ENCODE measurements around the gene CEP192. TPM values are rescaled to one million over a fixed set of nuclear protein-coding genes. Genes with fewer than 3 reads are reported as not detected.

CEP192 gene
- polyA plus RNA-seq, 1 of the 3 experiments (the other 2 are of a cell fraction) = 9.4 TPM

DNA sequence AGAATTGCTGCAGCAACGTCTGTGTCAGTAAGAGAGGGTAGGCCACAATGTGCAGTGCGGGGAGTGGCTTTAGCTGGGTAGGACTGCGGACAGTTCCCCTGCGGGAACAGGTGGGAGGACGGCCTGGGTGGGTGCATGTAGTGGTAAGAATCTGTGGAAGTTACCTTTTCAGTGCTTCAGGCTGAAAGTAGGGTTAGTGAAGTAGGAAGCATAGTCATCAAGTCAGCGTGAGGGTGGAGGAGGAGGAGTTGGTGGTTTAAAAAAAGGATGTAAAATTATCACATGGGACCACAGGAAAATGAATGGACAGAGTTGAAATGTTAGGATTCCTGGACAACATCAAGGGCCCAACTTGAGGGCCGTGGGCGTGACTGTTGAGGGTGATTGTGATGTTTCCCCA is 13.2 kb downstream of the CEP192 start:
- Histone ChIP-seq H4K20me1 (ENCODE audit: insufficient read depth) (no peaks in the 10 kb centered on the region), H3K27me3 (ENCODE audit: insufficient read depth) (no peaks in the 10 kb centered on the region), H3K4me3 (ENCODE audit: low read depth in 2 of 2, low read length in 1 of 2) (no peak overlapping the region), H3K4me1 (ENCODE audit: control insufficient read depth in 1 of 2, insufficient read depth in 2 of 2, low read depth in 1 of 2, low read length in 1 of 2) (no peaks in the 10 kb centered on the region), H2AFZ (ENCODE audit: low read depth) (no peak overlapping the region), H3K9me3 (no peaks in the 10 kb centered on the region), H3K27ac (ENCODE audit: low read depth in 2 of 2, low read length in 1 of 2) (no peak overlapping the region), H3K9ac (no peak overlapping the region), H3K9me2 (no peaks in the 10 kb centered on the region), H3K36me3 (replicated peaks in 1 of 2; ENCODE audit: control insufficient read depth in 1 of 2, insufficient read depth in 2 of 2, low read length in 1 of 2) (peaks cover 13 to 48% of the 10 kb centered on the region in 2 experiments), H3K4me2 (no peak overlapping the region), H3K79me2 (ENCODE audit: insufficient read depth) (peaks cover 60% of the 10 kb centered on the region; the same call in 1 of the 2 replicates), H3F3A (replicated peaks; ENCODE audit: insufficient read depth) (no peaks in the 10 kb centered on the region)
- CTCF ChIA-PET = interaction anchor here (0.9 to 2.4 kb wide), 5 partner anchors 8 to 155 kb away, joined by 3 to 8 read pairs (median 3); no protein-coding TSS in a partner anchor
- TF ChIP-seq GABPA (IDR thresholded peaks at IDR 0.05; ENCODE audit: low read depth) (no peak), CHD2 (IDR thresholded peaks at IDR 0.05; ENCODE audit: low read length, partially characterized antibody) (no peak), RCOR1 (IDR thresholded peaks at IDR 0.05; ENCODE audit: low read length) (no peak), EP300 (IDR thresholded peaks at IDR 0.05; ENCODE audit: borderline replicate concordance in 1 of 2, low read depth in 1 of 2, low read length in 1 of 2) (no peak)
- 98% methylated on average over 8 of the region's 8 CpGs for WGBS (ENCODE audit: low lambda C conversion rate)
- POLR2A ChIA-PET = no interaction called here
- no peak for DNase-seq

DNA sequence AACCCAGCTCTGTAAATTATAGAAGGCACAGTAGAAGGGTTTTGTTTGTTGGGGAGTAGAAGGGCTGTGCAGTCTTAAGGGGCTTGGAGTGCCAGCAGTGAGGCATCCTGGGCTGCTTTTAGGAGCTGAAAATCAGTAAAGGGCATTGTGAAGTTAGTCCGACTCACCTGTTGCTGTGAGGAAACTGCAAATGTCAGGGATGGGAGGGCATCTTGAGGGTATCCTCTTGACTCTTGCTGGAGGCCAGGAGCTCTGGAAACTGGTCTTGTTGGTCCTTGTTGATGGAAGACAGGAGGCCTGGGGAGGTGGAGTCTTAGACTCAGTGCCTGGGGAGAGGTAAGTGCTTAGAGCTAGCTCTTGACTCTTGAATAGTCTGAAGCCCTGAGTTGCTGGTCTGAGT is 14.1 kb downstream of the CEP192 start:
- no peaks in the 10 kb centered on the region for H3K9me2 ChIP-seq
- no peaks in the 10 kb centered on the region for H3K4me1 ChIP-seq (ENCODE audit: control insufficient read depth in 1 of 2, insufficient read depth in 2 of 2, low read depth in 1 of 2, low read length in 1 of 2)
- CTCF ChIA-PET = interaction anchor here (0.9 to 2.4 kb wide), 5 partner anchors 9 to 154 kb away, joined by 3 to 8 read pairs (median 3); no protein-coding TSS in a partner anchor

More for the DNA sequence above, 14.1 kb downstream of the CEP192 start:
- Histone ChIP-seq H3K9me3 (no peaks in the 10 kb centered on the region), H3K4me2 (no peak overlapping the region), H3F3A (replicated peaks; ENCODE audit: insufficient read depth) (no peaks in the 10 kb centered on the region), H3K27ac (ENCODE audit: low read depth in 2 of 2, low read length in 1 of 2) (no peak overlapping the region), H3K79me2 (ENCODE audit: insufficient read depth) (peaks cover 52% of the 10 kb centered on the region; the same call in 1 of the 2 replicates), H3K9ac (no peak overlapping the region), H3K27me3 (ENCODE audit: insufficient read depth) (no peaks in the 10 kb centered on the region), H4K20me1 (ENCODE audit: insufficient read depth) (no peaks in the 10 kb centered on the region), H2AFZ (ENCODE audit: low read depth) (no peak overlapping the region), H3K4me3 (ENCODE audit: low read depth in 2 of 2, low read length in 1 of 2) (no peak overlapping the region), H3K36me3 (replicated peaks in 1 of 2; ENCODE audit: control insufficient read depth in 1 of 2, insufficient read depth in 2 of 2, low read length in 1 of 2) (peaks cover 12 to 57% of the 10 kb centered on the region in 2 experiments)
- DNase-seq = no peak
- no peak for TF ChIP-seq NRF1 (IDR thresholded peaks at IDR 0.05; ENCODE audit: low read depth, low read length)
- TF ChIP-seq TCF12 (IDR thresholded peaks at IDR 0.05) = no peak
- no peak for TF ChIP-seq EP300 (IDR thresholded peaks at IDR 0.05; ENCODE audit: borderline replicate concordance in 1 of 2, low read depth in 1 of 2, low read length in 1 of 2)
- no peak for TF ChIP-seq SMC3 (IDR thresholded peaks at IDR 0.05; ENCODE audit: low read depth, low read length)
- no peak for TF ChIP-seq FOXJ3 (CRISPR knock-in tag; IDR thresholded peaks at IDR 0.05)
- TF ChIP-seq YY1 (IDR thresholded peaks at IDR 0.05; ENCODE audit: low read depth) = no peak
- TF ChIP-seq RFX5 (IDR thresholded peaks at IDR 0.05; ENCODE audit: low read length) = no peak
- no peak for TF ChIP-seq REST (IDR thresholded peaks at IDR 0.05; ENCODE audit: low read depth, low read length)
- TF ChIP-seq GATA2 (CRISPR knock-in tag; IDR thresholded peaks at IDR 0.05) = no peak
- TF ChIP-seq, protein P1, sequence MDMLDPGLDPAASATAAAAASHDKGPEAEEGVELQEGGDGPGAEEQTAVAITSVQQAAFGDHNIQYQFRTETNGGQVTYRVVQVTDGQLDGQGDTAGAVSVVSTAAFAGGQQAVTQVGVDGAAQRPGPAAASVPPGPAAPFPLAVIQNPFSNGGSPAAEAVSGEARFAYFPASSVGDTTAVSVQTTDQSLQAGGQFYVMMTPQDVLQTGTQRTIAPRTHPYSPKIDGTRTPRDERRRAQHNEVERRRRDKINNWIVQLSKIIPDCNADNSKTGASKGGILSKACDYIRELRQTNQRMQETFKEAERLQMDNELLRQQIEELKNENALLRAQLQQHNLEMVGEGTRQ (IDR thresholded peaks at IDR 0.05; ENCODE audit: borderline replicate concordance, low read depth, low read length) = no peak
- TF ChIP-seq TEAD4 (IDR thresholded peaks at IDR 0.05; ENCODE audit: borderline replicate concordance, insufficient read depth) = no peak
- TF ChIP-seq TAF1 (IDR thresholded peaks at IDR 0.05; ENCODE audit: borderline replicate concordance, low read depth, low read length) = no peak
- 100% methylated on average over 1 of the region's 1 CpG for WGBS (ENCODE audit: low lambda C conversion rate)
- POLR2A ChIA-PET = no interaction called here

Data from SK-N-SH (cell line).